Uterus (tissue), 4 donors: Measurements from ENCODE around the gene CCDC184. TPM values are rescaled to one million over a fixed set of nuclear protein-coding genes. Genes with fewer than 3 reads are reported as not detected.

Source experiments
- DNase-seq, 2 donors: peaks; one replicate each; pipeline ENCODE4 v3.0.0-alpha.2; 2019 to 2020
- H3K27ac ChIP-seq, 2 donors: fragments of 200-600 bp; sonication (generic); 1 replicate in 1 of 2; 2 replicates in 1 of 2; pipeline ENCODE4 v1.5.1; 2016 to 2018
- H3K27me3 ChIP-seq, 2 donors: fragments of 200-600 bp; sonication (generic); one replicate each; pipeline ENCODE4 v1.5.1; 2018 to 2019; ENCODE audit warnings: control low read depth in 1 of 2
- H3K36me3 ChIP-seq, 2 donors: fragments of 200-600 bp; sonication (generic); one replicate each; pipeline ENCODE4 v1.5.1; 2019; ENCODE audit warnings: control low read depth in 1 of 2
- H3K4me1 ChIP-seq, 2 donors: fragments of 200-600 bp; sonication (generic); one replicate each; pipeline ENCODE4 v1.5.1; 2018 to 2019; ENCODE audit warnings: control low read depth in 1 of 2
- H3K4me3 ChIP-seq, 2 donors: fragments of 200-600 bp; sonication (generic); 1 replicate in 1 of 2; 2 replicates in 1 of 2; pipeline ENCODE4 v1.5.1; 2018 to 2019; ENCODE audit warnings: mild to moderate bottlenecking in 1 of 2
- H3K9me3 ChIP-seq, 2 donors: fragments of 200-600 bp; sonication (generic); one replicate each; pipeline ENCODE4 v1.5.1; 2019; ENCODE audit warnings: control low read depth in 1 of 2
- CTCF ChIP-seq, 4 experiments: fragments of 200-600 bp in 2 of 4; fragments of 450-650 bp in 2 of 4; sonication (generic) in 2 of 4; IDR thresholded peaks; one replicate each; pipeline ENCODE4 v1.5.1; 2016 to 2019; ENCODE audit warnings: antibody characterized with exemption in 4 of 4, mild to moderate bottlenecking in 2 of 4, moderate library complexity in 1 of 4
- POLR2A ChIP-seq, 2 donors: fragments of 450-650 bp; IDR thresholded peaks; one replicate each; pipeline ENCODE4 v1.6.1; 2016; ENCODE audit warnings: antibody characterized with exemption in 2 of 2, mild to moderate bottlenecking in 1 of 2, moderate library complexity in 1 of 2
- intact Hi-C: fragments of 100-400 bp; cut with DNase I; formaldehyde crosslinking; loops from one replicate; pipeline ENCODE4 v1.15.1; 2023; ENCODE audit warnings: low total_unique reads
- total RNA-seq, 4 donors: library from RNA; depleted of rRNA in 3 of 4; stranded (reverse); fragments of >200 nt in 3 of 4; gene quantifications; one replicate each; pipeline versions ENCODE4 v1.1.0 to v1.2.4, GENCODE V29; 2014 to 2023
- donor health status: DM: yes; HTN: yes; CAD: no.

CCDC184 gene
- total RNA-seq, 4 donors from 2014 or later = 2.4 to 9.1 (median 2.7) TPM; not detected in 1

DNA sequence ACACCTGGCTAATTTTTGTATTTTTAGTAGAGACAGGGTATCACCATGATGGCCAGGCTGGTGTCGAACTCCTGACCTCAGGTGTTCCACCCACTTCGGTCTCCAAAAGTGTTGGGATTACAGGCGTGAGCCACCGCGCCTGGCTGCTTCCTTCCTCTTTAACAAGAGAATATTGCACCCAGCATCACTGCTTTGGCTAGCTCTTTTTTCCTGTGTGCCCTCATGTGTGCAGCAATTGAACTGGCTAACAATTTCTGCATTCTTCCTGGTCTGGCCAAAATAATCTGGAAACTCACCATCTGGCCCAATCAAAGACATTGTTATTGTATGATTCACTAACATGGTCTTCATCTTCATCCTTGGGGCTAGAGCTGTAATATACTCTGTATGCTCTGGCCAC, 23.4 kb upstream of the CCDC184 start:
- H3K36me3 ChIP-seq = no peaks in the 10 kb centered on the region

GRCh38 chr12:48160807-48161206, 22.6 kb upstream of the CCDC184 start:
- TF ChIP-seq POLR2A (IDR thresholded peaks at IDR 0.05) = no peak
- no peak for TF ChIP-seq CTCF (IDR thresholded peaks at IDR 0.05)
- no peaks in the 10 kb centered on the region for H3K27me3 ChIP-seq
- H3K27ac ChIP-seq = no peak overlapping the region
- DNase-seq = no peak
- no peaks in the 10 kb centered on the region for H3K36me3 ChIP-seq
- no peaks in the 10 kb centered on the region for H3K9me3 ChIP-seq
- intact Hi-C loops = loop anchor here (10.0 kb wide), 1 partner anchor 66 kb away; no protein-coding TSS in a partner anchor
- no peak overlapping the region for H3K4me3 ChIP-seq
- no peaks in the 10 kb centered on the region for H3K4me1 ChIP-seq

More for the DNA sequence above, 23.4 kb upstream of the CCDC184 start:
- H3K27me3 ChIP-seq = no peaks in the 10 kb centered on the region
- no peaks in the 10 kb centered on the region for H3K9me3 ChIP-seq
- intact Hi-C loops = loop anchor here (10.0 kb wide), 1 partner anchor 65 kb away; no protein-coding TSS in a partner anchor
- H3K27ac ChIP-seq = no peak overlapping the region
- no peaks in the 10 kb centered on the region for H3K4me1 ChIP-seq
- TF ChIP-seq POLR2A (IDR thresholded peaks at IDR 0.05) (no peak), CTCF (IDR thresholded peaks at IDR 0.05) (no peak)
- no peak overlapping the region for H3K4me3 ChIP-seq
- no peak for DNase-seq

GRCh38 chr12:48163150-48163747, 20.2 kb upstream of the CCDC184 start:
- intact Hi-C loops = loop anchor here (10.0 kb wide), 1 partner anchor 68 kb away; no protein-coding TSS in a partner anchor
- TF ChIP-seq POLR2A (IDR thresholded peaks at IDR 0.05) = no peak
- TF ChIP-seq CTCF (IDR thresholded peaks at IDR 0.05) = no peak
- no peak overlapping the region for H3K27ac ChIP-seq
- H3K9me3 ChIP-seq = no peaks in the 10 kb centered on the region
- H3K36me3 ChIP-seq = no peaks in the 10 kb centered on the region
- no peak for DNase-seq
- H3K27me3 ChIP-seq = no peaks in the 10 kb centered on the region
- H3K4me1 ChIP-seq = no peaks in the 10 kb centered on the region
- H3K4me3 ChIP-seq = no peak overlapping the region

DNA sequence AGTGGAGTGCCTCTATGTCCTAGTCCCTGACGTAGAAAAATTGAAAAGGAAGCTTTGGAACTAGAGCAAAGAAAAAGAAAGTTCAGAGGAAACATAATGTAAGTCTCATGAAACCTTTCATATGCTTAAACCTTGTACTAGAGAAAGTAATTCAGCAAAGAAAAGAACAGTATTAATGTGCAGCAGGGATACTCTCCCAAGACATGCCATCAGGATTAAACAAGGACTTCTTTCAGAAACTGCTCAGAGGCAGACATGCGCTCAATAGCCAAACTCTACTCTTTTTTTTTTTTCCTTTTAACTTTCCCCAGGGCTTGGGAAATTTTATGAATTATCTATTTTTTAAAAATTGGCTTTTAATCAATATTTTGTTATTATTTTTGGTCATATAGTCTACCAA, 19.0 kb upstream of the CCDC184 start:
- no peaks in the 10 kb centered on the region for H3K27me3 ChIP-seq
- H3K4me3 ChIP-seq = no peak overlapping the region
- H3K27ac ChIP-seq = no peak overlapping the region
- no peak for TF ChIP-seq CTCF (IDR thresholded peaks at IDR 0.05)
- TF ChIP-seq POLR2A (IDR thresholded peaks at IDR 0.05) = no peak
- H3K9me3 ChIP-seq = no peaks in the 10 kb centered on the region
- intact Hi-C loops = loop anchor here (10.0 kb wide), 1 partner anchor 70 kb away; no protein-coding TSS in a partner anchor
- H3K4me1 ChIP-seq = no peaks in the 10 kb centered on the region
- no peak for DNase-seq
- no peaks in the 10 kb centered on the region for H3K36me3 ChIP-seq

- no peak overlapping the region for H3K4me3 ChIP-seq
- no peak overlapping the region for H3K27ac ChIP-seq
- TF ChIP-seq POLR2A (IDR thresholded peaks at IDR 0.05) (no peak), CTCF (IDR thresholded peaks at IDR 0.05) (peak; percentile 72 to 86 (median 82))
- intact Hi-C loops = loop anchor here (10.0 kb wide), 1 partner anchor 71 kb away; no protein-coding TSS in a partner anchor
- H3K9me3 ChIP-seq = no peaks in the 10 kb centered on the region
- DNase-seq = no peak
- H3K27me3 ChIP-seq = no peaks in the 10 kb centered on the region
- H3K36me3 ChIP-seq = no peaks in the 10 kb centered on the region
- no peaks in the 10 kb centered on the region for H3K4me1 ChIP-seq
Observed at GRCh38 chr12:48165089-48165981, 18.1 kb upstream of the CCDC184 start.
